Stimulated activated CD4-positive, alpha-beta T cell treated with anti-CD3 and anti-CD28 coated beads, TNF-alpha, amount 100 ng/mL, for 4 hours (primary cell): ENCODE measurements around the gene AAK1.
"Not testable (repeated sequence)": the region's sequence is repeated elsewhere in the genome, so short reads cannot be mapped to it uniquely, and the experiment has no call there.

Experiments used
- DNase-seq, 3 experiments: peaks; one replicate each; pipeline ENCODE4 v3.0.0-alpha.2; 2020; ENCODE audit warnings: low read depth in 3 of 3

Gene AAK1

GRCh38 chr2:69572641-69573040 is 70.9 kb downstream of the AAK1 start:
- no peak for DNase-seq

DNA sequence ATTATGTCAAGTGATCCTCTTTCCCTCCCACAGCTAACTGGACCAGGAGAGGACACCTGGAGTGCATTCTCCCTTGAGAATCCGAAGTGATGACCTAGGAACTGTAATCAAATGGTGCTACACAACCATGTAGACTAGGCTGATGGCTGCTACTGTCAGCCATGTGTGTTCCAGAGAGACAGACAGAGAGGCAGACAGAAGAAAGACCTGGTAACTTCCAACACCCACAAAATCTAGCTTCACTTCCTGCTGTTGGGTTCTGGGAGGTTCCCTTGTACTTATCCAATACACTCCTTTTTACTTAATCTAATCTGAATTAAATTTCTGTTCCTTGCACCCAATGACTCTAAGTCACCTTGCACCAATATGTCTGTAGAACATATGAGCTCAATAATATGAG is 72.3 kb downstream of the AAK1 start:
- DNase-seq: no peak

DNA sequence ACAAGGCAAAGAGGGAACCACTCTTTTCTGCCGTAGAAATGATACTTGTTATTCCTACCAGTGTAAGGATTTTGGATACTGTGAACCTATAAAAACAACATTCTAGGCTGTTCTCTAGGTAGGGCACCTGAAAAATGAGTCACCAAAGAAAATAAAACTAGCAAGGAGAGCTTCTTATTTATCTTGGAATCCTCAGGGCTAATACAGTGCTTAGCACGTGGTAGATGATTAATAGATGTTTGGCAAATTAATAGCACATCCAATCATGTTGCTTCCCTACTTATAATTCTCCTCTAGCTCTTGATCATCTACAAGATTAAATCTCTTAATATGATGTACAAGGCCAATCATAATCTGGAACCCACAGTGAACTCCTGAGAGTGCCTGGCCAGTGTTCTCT is 73.1 kb downstream of the AAK1 start:
- DNase-seq: no peak

- DNase-seq: no peak
Observed at GRCh38 chr2:69567909-69568300, 75.6 kb downstream of the AAK1 start.

DNA sequence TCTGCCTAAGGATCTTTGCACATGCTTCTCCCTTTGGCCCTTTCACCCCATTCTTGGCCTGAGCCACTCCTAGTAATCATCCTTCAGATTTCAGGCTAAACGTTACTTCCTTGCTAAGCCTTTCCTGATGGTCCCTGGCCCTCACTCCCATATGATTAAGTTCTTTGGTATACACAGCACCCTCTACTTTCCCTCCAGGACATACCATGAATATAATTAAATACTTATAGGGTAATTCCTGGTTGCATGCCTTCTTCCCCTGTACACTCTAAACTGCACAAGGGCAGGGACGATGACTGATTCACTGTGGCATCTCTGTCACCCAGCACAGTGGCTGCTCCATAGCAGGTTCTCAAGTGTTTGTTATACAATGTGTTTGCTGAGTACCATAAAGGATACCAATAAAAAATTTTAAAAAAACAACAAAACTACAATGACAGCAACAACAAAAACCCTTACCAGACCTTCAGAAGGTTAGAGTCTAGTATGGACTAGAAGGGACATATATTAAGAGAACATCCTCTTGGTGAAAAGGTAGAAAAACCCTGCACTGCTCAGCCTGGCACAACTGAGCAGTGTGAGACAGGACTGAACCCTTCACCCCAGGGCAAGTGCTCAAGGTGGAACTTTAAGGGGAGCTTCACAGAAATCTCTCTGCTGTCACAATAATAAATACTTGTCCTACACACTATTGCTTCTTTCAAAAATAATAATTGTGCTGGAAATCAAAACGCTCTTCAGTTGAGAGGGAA is 76.2 kb downstream of the AAK1 start:
- no peak for DNase-seq

DNA sequence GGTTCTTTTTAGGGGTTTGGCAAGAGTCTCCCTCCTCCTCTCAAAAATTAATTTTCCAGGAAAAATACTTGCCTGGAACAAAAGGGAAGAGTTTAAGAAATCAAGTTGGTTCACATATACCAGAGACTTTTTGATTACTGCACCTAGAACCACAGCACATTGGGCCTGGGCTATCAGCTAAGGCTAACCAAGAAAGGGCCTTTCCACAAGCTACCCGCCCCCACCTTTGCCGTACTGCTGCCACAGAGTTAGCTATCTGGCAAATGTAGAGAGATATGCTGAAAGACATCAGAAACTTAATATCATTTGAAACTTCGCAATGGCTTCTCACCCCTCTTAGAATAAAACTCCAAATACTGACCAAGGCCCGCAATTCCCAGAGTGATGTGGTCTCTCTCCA is 76.9 kb downstream of the AAK1 start:
- DNase-seq: no peak

- peak; percentile 37 to 46 (median 40) for DNase-seq
Observed at GRCh38 chr2:69565431-69565839, 78.1 kb downstream of the AAK1 start.

DNA sequence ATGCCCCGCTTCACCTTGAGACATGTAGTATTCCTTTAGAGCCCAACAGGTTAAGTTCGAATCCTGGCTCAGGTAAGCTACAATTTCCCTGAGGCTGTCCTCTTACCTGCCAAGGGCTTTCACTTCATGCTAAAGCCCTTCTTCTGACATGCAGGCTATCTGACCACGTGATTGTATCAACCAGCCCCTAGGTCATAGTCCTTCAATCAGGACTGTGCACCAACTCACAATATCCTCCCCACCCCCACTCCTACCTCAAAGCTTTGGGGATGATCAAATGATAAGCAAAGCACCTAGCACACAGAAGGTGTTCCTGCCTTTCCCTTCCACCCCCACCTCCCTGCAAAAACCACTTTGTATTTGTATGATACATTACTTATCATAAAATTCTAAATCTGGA is 78.9 kb downstream of the AAK1 start:
- no peak for DNase-seq

- DNase-seq: no peak
Observed at GRCh38 chr2:69563021-69563420, 80.5 kb downstream of the AAK1 start.

DNA sequence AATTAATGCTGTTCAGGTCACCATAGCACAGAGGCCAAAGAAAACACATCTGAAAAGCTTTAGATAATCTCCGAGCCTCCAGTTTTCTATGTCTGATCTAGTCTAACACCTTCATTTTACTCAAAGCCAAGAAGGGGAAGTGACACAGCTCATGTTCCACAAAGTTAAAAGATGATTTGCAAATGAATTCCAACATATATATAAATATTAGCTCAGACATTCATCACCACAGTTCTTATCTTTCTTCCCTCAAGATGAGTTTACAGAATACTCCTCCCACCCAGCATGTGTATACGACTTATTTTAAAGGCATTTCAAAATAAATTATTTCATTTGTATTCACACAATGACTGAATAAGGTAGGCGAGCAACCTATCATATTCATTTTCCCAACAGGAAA is 82.4 kb downstream of the AAK1 start:
- DNase-seq: no peak

- no peak for DNase-seq
Observed at GRCh38 chr2:69560147-69560482, 83.4 kb downstream of the AAK1 start.

DNA sequence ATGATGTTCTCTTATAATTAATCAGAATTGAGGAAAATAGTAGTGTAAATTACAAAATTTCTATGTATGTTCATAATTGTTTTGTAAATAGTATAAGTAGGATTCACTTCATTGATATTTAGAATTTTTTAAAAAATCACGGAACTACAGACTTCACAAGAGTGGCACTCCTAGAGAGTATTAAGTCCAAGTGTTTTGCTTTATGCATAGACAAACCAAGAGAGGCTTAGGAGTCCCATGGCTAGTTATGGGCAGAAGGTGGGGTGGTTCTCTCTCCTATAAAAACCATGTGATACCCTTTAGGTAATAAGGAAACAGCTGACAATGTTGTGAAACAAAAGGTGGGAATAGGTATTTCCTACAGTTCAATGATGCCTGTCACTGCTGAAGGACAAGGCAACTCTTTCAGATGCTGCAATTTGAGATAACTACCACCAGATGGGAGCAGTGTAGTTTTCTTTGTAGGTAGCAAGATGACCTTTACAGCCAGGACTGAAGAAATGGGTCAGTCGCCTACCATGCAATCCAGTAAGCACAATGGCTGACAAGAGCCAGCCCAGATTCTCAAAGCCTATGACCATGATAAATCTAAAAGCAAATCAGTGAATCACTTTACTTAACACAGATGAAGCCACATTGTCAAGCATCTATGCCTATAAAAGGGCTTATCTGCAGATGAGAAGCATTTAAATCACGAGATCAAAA is 83.9 kb downstream of the AAK1 start:
- no peak for DNase-seq

DNA sequence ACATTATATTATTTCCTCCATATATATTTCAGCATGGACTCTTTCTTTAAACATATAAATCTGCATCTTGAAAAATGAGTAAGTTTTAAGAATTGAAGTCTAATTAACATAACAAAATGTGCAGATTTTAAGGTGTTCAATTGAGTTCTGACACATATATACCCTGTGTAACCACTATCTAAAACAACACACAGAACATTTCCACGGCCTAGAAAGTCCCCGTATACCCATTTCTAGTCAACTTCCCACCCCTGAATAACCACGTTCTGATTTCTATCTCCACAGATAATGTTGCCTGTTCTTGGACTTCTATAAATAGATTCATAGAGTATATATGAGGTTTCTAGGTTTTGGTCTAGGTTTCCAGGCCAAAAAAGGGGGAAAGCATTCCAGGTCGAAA is 87.5 kb downstream of the AAK1 start:
- DNase-seq: no peak

DNA sequence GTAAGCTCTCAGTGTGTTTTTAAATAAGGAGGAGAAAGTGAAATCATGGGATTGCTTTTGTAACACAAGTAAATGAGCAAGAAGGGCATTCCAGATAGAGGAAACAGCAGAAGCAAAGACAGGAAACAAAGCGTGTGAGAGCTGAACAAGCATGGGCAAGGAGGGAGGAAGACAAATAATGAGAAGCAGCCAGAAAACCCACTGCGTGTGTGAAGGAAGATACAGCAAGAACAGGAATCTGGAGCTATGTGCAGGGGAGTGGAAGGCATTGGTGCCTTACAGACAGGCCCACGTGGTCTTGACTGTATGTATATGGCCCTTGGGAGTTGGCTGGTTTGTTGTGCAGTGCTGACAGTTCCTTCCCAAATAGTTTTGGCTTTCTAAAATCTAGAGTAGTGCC is 88.6 kb downstream of the AAK1 start:
- DNase-seq: no peak

- DNase-seq: no peak
Observed at GRCh38 chr2:69554568-69554967, 89.0 kb downstream of the AAK1 start.

- DNase-seq: no peak
Observed at GRCh38 chr2:69553991-69554390, 89.5 kb downstream of the AAK1 start.

DNA sequence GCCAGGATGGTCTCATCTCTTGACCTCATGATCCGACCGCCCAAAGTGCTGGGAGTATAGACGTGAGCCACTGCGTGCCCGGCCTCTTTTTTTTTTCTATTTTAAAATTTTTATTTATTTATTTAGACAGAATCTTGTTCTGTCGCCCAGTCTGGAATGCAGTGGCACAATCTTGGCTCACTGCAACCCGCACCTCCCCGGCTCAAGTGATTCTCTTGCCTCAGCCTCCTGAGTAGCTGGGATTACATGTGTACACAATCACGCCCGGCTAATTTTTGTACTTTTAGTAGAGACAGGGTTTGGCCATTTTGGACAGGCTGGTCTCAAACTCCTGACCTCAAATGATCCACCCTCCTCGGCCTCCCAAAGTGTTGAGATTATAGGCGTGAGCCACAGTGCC is 93.0 kb downstream of the AAK1 start:
- not testable (repeated sequence) for DNase-seq

DNA sequence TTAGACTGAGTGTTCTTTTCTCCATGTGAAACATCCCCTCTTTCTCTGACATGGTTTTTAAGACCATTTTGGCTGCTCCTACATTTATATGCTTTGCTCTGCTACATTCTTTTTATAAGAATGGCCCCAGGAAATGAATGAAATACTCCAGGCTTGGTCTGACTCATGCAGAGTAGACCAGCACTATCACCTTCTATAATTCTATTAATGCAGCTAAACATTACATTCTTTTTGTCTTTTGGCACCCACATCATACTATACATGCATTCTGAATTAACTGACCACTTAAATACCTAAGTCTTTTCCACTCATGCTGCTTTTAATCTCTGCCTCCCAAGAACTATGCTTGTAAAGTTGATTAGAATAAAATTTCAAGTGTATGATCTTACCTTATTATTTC is 94.1 kb downstream of the AAK1 start:
- no peak for DNase-seq

DNA sequence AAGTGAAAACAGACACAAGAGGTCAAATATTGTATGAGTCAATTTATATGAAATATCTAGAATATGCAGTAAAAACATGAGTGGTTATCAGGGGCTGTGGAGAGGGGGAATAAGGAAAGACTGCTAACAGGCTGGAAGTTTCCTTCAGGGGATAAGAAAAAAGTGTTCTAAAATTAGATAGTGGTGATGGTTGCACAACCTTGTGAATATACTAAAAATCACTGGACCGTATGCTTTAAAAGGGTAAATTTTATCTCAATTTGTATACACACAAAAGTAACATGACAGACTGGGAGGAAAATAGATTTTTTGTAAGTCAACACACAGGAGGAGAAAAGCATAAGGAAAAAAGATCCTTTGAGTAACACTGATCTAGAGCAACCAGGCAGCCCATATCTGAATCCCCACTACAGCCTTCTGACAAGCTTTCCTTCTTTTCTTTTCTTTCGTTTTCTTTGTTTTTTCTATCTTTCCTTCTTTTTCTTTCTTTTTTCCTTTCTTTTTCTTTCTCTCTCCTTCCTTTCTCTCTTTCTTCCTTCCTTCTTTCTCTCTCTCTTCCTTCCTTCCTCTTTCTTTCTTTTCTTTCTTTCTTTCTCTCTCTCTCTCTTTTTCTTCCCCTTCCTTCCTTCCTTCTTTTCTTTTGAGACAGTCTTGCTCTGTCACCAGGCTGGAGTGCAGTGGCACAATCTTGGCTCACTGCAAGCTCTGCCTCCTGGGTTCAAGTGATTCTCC is 95.4 kb downstream of the AAK1 start:
- no peak for DNase-seq

DNA sequence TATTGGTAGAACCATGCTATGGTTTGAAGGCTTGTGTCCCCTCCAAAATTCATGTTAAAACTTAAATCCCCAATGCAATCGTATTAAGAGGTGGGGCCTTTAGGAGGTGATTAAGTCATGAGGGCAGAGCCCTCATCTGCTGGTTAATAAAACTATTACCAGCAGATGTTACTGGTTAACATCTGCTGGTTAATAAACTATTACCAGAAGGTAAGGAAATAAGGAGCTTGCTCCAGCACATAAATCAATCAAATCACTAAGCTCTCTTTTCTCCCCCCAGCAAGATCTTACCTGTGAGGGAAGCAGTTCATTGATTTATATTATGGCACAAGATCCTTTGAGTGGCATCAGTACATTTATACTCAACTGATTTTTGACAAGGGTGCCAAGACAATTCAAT is 96.9 kb downstream of the AAK1 start:
- DNase-seq: no peak

DNA sequence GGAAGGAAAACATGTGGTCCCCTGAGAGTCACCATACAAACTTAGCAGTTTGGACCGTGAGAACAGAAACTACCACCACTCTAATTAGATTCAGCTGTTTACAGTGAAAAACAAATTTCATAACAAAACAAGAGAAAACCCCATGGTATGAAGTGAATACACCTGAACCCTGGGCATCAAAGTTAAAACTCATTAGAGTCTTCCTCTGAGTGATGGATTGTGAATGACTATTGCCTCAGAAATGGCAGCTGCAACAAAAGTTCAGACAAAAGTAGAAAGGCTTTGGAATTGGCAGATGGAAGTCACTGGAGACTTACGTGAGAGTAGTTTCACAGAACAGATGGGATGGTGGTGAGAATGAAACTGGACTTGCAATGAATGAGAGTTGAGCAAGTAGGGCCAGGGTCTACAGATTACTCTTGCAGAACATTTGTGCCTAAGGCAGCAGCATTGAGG is 98.0 kb downstream of the AAK1 start:
- no peak for DNase-seq

DNA sequence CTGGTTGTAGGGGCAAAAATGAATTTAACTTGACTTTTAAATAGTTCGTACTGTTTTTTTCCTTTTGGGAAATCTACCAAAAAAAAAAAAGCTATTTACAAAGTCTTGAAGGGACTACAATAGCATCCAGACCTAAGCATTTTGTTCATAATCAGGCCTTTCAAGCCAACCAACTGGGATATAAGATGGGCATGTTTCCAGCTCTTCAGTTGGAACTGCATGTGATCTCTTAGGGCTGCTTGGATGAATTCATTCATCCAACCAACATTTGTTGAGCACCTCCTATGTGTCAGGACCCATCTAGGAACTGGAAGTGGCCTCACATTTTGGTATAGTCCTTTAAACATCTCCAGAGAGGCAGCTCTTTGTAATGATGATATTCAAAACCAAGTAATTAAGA is 98.6 kb downstream of the AAK1 start:
- DNase-seq: no peak

DNA sequence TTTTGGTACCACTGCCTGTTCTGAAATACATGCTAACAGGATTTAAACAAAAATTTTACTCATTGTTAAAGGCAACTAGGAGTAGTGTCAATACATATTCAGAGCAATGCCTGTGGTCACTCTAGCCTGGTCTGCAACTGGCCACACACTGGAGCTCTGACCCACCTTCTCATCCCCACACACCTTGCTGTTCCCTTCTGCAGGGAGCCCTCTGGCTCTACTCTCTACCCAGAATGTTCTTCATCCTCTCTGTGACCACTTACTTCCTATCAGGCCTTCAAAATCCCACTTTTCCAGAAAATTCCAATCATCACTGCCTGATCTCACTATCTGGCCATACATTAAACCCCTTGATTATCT is 104.0 kb downstream of the AAK1 start:
- no peak for DNase-seq
